ENCODE results near the gene TRIM39. TPM values are rescaled to one million over a fixed set of nuclear protein-coding genes. Genes with fewer than 3 reads are reported as not detected.
A peak's percentile ranks its signal among the peaks of the same experiment; 100 is the strongest.

The TRIM39 gene
- total and polyA plus RNA-seq, 2 of the 13 experiments (the other 11 are each of a cell fraction or from before 2014, with no cell fraction given): 7.7 to 14.6 TPM

- TF ChIP-seq, protein P1, sequence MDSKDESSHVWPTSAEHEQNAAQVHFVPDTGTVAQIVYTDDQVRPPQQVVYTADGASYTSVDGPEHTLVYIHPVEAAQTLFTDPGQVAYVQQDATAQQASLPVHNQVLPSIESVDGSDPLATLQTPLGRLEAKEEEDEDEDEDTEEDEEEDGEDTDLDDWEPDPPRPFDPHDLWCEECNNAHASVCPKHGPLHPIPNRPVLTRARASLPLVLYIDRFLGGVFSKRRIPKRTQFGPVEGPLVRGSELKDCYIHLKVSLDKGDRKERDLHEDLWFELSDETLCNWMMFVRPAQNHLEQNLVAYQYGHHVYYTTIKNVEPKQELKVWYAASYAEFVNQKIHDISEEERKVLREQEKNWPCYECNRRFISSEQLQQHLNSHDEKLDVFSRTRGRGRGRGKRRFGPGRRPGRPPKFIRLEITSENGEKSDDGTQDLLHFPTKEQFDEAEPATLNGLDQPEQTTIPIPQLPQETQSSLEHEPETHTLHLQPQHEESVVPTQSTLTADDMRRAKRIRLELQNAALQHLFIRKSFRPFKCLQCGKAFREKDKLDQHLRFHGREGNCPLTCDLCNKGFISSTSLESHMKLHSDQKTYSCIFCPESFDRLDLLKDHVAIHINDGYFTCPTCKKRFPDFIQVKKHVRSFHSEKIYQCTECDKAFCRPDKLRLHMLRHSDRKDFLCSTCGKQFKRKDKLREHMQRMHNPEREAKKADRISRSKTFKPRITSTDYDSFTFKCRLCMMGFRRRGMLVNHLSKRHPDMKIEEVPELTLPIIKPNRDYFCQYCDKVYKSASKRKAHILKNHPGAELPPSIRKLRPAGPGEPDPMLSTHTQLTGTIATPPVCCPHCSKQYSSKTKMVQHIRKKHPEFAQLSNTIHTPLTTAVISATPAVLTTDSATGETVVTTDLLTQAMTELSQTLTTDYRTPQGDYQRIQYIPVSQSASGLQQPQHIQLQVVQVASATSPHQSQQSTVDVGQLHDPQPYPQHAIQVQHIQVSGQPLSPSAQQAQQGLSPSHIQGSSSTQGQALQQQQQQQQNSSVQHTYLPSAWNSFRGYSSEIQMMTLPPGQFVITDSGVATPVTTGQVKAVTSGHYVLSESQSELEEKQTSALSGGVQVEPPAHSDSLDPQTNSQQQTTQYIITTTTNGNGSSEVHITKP (CRISPR knock-in tag; IDR thresholded peaks at IDR 0.05; ENCODE audit: low read depth): peak; percentile 70
- TF ChIP-seq BATF2 (CRISPR knock-in tag; IDR thresholded peaks at IDR 0.05) (peak; percentile 58; the same call in 1 of the 2 replicates), PRDM4 (CRISPR knock-in tag; IDR thresholded peaks at IDR 0.05; ENCODE audit: borderline replicate concordance) (peak; percentile 55; the same call in 1 of the 2 replicates), MXI1 (IDR thresholded peaks at IDR 0.05; ENCODE audit: borderline replicate concordance, low read depth, low read length) (peak; percentile 77; the same call in 2 of the 3 replicates), ZNF776 (CRISPR knock-in tag; IDR thresholded peaks at IDR 0.05) (peak; percentile 87; the same call in 1 of the 2 replicates), ZNF556 (CRISPR knock-in tag; IDR thresholded peaks at IDR 0.05; ENCODE audit: borderline replicate concordance) (peak; percentile 78; the same call in 1 of the 2 replicates), NCOA1 (CRISPR knock-in tag; IDR thresholded peaks at IDR 0.05) (peak; percentile 63; the same call in 1 of the 2 replicates), RARA (CRISPR knock-in tag; IDR thresholded peaks at IDR 0.05) (peak; percentile 48), ZNF841 (CRISPR knock-in tag; IDR thresholded peaks at IDR 0.05; ENCODE audit: borderline replicate concordance) (no peak), NR1H2 (CRISPR knock-in tag; IDR thresholded peaks at IDR 0.05; ENCODE audit: borderline replicate concordance, low read depth) (no peak), SP1 (IDR thresholded peaks at IDR 0.05) (no peak), SP1 (CRISPR knock-in tag; IDR thresholded peaks at IDR 0.05) (peak; percentile 88), ZNF30 (CRISPR knock-in tag; IDR thresholded peaks at IDR 0.05) (no peak), HMGA1 (CRISPR knock-in tag; conservative IDR thresholded peaks at IDR 0.05) (no peak), ZNF547 (CRISPR knock-in tag; IDR thresholded peaks at IDR 0.05) (peak; percentile 95), ZNF44 (CRISPR knock-in tag; IDR thresholded peaks at IDR 0.05) (peak; percentile 91), MAZ (IDR thresholded peaks at IDR 0.05; ENCODE audit: borderline replicate concordance, low read depth, low read length) (peak; percentile 99), MAZ (CRISPR knock-in tag; IDR thresholded peaks at IDR 0.05; ENCODE audit: low read depth) (peak; percentile 93)
- TF ChIP-seq, protein P2, sequence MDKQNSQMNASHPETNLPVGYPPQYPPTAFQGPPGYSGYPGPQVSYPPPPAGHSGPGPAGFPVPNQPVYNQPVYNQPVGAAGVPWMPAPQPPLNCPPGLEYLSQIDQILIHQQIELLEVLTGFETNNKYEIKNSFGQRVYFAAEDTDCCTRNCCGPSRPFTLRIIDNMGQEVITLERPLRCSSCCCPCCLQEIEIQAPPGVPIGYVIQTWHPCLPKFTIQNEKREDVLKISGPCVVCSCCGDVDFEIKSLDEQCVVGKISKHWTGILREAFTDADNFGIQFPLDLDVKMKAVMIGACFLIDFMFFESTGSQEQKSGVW (CRISPR knock-in tag; IDR thresholded peaks at IDR 0.05; ENCODE audit: borderline replicate concordance): peak; percentile 95; the same call in 1 of the 2 replicates
These were observed 18.3 kb downstream of the TRIM39 start, which contains the start of gene RPP21 (continued) for GRCh38 chr6:30344868-30345671.
